Kidney (tissue), 14 donors: ENCODE measurements around the gene C16orf95. TPM values are rescaled to one million over a fixed set of nuclear protein-coding genes. Genes with fewer than 3 reads are reported as not detected.

Experiments
- DNase-seq, 5 donors: peaks; one replicate each; pipeline ENCODE4 v3.0.0-alpha.2; 2013 to 2020
- FAIRE-seq: peaks from 2 replicates; lab custom pipeline; 2012; peaks lifted over from hg19 to GRCh38; lab: Jason Lieb, UNC
- H3K27ac ChIP-seq, 2 donors: one replicate each; pipeline ENCODE4 v1.7.0; 2013; ENCODE audit warnings: low read depth in 2 of 2, low read length in 2 of 2, inconsistent platforms in 1 of 2
- H3K27me3 ChIP-seq: one replicate; pipeline ENCODE4 v1.7.1; 2013; ENCODE audit warnings: low read length, inconsistent platforms; ENCODE audit not compliant: control insufficient read depth, insufficient read depth
- H3K36me3 ChIP-seq, 3 donors: one replicate each; pipeline versions ENCODE4 v1.7.0 to v1.7.1; 2013; ENCODE audit warnings: low read length in 3 of 3, control low read depth in 1 of 3, inconsistent platforms in 1 of 3; ENCODE audit not compliant: insufficient read depth in 3 of 3, control insufficient read depth in 2 of 3
- H3K4me1 ChIP-seq, 3 donors: one replicate each; pipeline versions ENCODE4 v1.7.0 to v1.7.1; 2013; ENCODE audit warnings: low read length in 3 of 3, inconsistent platforms in 1 of 3, low read depth in 1 of 3; ENCODE audit not compliant: control insufficient read depth in 2 of 3, insufficient read depth in 2 of 3
- H3K4me3 ChIP-seq, 3 donors: one replicate each; pipeline versions ENCODE4 v1.7.0 to v1.8.1; 2013; ENCODE audit warnings: low read length in 3 of 3, control low read depth in 1 of 3, inconsistent platforms in 1 of 3
- H3K9ac ChIP-seq, 3 donors: one replicate each; pipeline versions ENCODE4 v1.7.0 to v1.7.1; 2013; ENCODE audit warnings: low read length in 3 of 3, control low read depth in 1 of 3, inconsistent platforms in 1 of 3
- H3K9me3 ChIP-seq, 3 donors: one replicate each; pipeline versions ENCODE4 v1.7.0 to v1.7.1; 2013; ENCODE audit warnings: low read length in 3 of 3, control low read depth in 1 of 3, inconsistent platforms in 1 of 3; ENCODE audit not compliant: control insufficient read depth in 2 of 3, insufficient read depth in 1 of 3
- intact Hi-C: fragments of 100-400 bp; cut with DNase I; formaldehyde crosslinking; loops from one replicate; pipeline ENCODE4 v1.11.1; 2022
- polyA plus RNA-seq: library from polyadenylated mRNA; stranded (reverse); fragments of 350-450 nt; fragmentation: Illumina TruSeq; extraction: RNeasy Lipid Tissue Mini Kit (QIAGEN cat#74804); gene quantifications from one replicate; pipeline ENCODE4 v1.2.3, GENCODE V29; 2014; ENCODE audit warnings: low read depth, low replicate concordance; ENCODE audit not compliant: insufficient read depth
- total RNA-seq: library from RNA; stranded (reverse); fragmentation: NEBNext Ultra II Directional; extraction: Animal tissue kit (Norgen Biotek cat#: 25700); gene quantifications from one replicate; pipeline ENCODE4 v1.2.1, GENCODE V29; 2021
- TF ChIP-seq, protein P1 (sequence below): IDR thresholded peaks from 3 replicates; pipeline ENCODE4 v1.5.1; 2012; ENCODE audit warnings: mild to moderate bottlenecking, moderate library complexity, borderline replicate concordance; ENCODE audit not compliant: insufficient read depth; ENCODE audit errors: extremely low read depth
- donor health status: control.
- donor health status: control.
- donor health status: control.
- donor health status: control.
- donor health status: control.
- donor health status: DM: yes; HTN: yes; CAD: no.
- donor health status: Normal renal cell carcinoma (clear cell type).

C16orf95 gene
- total and polyA plus RNA-seq, 2 donors from 2014 or later: 2.5 to 11.5 TPM

DNA sequence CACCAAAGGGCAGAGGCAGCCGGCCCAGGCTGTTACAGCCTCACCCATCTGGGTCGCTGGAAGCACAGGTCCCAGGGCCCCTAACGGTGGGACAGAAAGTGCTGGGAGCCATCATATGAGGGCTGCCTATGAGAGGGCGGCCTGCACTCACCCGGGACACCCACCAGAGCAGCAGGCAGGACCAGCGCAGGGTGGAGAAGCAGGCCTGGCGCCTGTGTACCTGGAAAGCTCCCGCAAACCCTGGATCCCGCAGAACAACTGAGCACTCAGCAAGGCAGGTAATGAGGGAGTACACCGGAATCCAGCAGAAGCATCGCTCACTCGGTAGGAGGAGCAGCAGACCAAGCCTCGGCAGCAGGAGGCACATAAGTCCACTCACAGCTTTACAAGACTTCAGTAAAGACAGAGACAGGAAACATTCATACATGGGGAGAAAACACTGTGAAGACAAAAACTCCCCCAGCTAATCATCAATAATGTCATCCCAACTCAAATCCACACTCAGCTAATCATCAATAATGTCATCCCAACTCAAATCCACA, 31.5 kb upstream of the C16orf95 start:
- no peaks in the 10 kb centered on the region for H3K27me3 ChIP-seq
- TF ChIP-seq, protein P1, sequence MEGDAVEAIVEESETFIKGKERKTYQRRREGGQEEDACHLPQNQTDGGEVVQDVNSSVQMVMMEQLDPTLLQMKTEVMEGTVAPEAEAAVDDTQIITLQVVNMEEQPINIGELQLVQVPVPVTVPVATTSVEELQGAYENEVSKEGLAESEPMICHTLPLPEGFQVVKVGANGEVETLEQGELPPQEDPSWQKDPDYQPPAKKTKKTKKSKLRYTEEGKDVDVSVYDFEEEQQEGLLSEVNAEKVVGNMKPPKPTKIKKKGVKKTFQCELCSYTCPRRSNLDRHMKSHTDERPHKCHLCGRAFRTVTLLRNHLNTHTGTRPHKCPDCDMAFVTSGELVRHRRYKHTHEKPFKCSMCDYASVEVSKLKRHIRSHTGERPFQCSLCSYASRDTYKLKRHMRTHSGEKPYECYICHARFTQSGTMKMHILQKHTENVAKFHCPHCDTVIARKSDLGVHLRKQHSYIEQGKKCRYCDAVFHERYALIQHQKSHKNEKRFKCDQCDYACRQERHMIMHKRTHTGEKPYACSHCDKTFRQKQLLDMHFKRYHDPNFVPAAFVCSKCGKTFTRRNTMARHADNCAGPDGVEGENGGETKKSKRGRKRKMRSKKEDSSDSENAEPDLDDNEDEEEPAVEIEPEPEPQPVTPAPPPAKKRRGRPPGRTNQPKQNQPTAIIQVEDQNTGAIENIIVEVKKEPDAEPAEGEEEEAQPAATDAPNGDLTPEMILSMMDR: no peak
- intact Hi-C loops: no loop called here
- H3K9me3 ChIP-seq: no peaks in the 10 kb centered on the region
- no peak overlapping the region for H3K27ac ChIP-seq
- H3K4me1 ChIP-seq: no peaks in the 10 kb centered on the region
- no peak for DNase-seq
- H3K36me3 ChIP-seq: peaks cover 0 to 2% (median 0%) of the 10 kb centered on the region in 3 donors
- no peak overlapping the region for H3K9ac ChIP-seq
- FAIRE-seq: no peak
- no peak overlapping the region for H3K4me3 ChIP-seq

- Histone ChIP-seq H3K9me3 (no peaks in the 10 kb centered on the region), H3K27me3 (no peaks in the 10 kb centered on the region), H3K9ac (no peak overlapping the region), H3K27ac (no peak overlapping the region), H3K4me1 (no peaks in the 10 kb centered on the region), H3K4me3 (no peak overlapping the region), H3K36me3 (peaks cover 0 to 5% (median 2%) of the 10 kb centered on the region in 3 donors)
- TF ChIP-seq, protein P1: no peak
- FAIRE-seq: no peak
- DNase-seq: no peak
- intact Hi-C loops: no loop called here
Measured at GRCh38 chr16:87347932-87348615, 30.9 kb upstream of the C16orf95 start.

GRCh38 chr16:87346517-87347060, 29.4 kb upstream of the C16orf95 start:
- H3K27me3 ChIP-seq: no peaks in the 10 kb centered on the region
- H3K4me1 ChIP-seq: no peaks in the 10 kb centered on the region
- H3K9ac ChIP-seq: no peak overlapping the region
- FAIRE-seq: no peak
- no peak overlapping the region for H3K27ac ChIP-seq
- no peak for DNase-seq
- TF ChIP-seq, protein P1: no peak
- intact Hi-C loops: no loop called here
- H3K9me3 ChIP-seq: no peaks in the 10 kb centered on the region
- H3K4me3 ChIP-seq: no peak overlapping the region
- H3K36me3 ChIP-seq: peaks cover 2 to 11% (median 5%) of the 10 kb centered on the region in 3 donors
